Gastrocnemius medialis (tissue), 4 donors: ENCODE data around the gene NUP205.

ENCODE experiments used
- CTCF ChIP-seq, 5 experiments: fragments of 450-650 bp in 3 of 5; fragments of 200-600 bp in 2 of 5; sonication (generic) in 2 of 5; IDR thresholded peaks in 4 of 5; conservative IDR thresholded peaks in 1 of 5; 1 replicate in 4 of 5; 2 replicates in 1 of 5; pipeline ENCODE4 v1.5.1; 2016 to 2019; ENCODE audit warnings: antibody characterized with exemption in 5 of 5, mild to moderate bottlenecking in 3 of 5, moderate library complexity in 3 of 5
- POLR2A ChIP-seq, 2 donors: fragments of 450-650 bp; IDR thresholded peaks; one replicate each; pipeline ENCODE4 v1.6.1; 2017; ENCODE audit warnings: antibody characterized with exemption in 2 of 2, mild to moderate bottlenecking in 2 of 2, moderate library complexity in 2 of 2

GRCh38 chr7:135519233-135519688 lies 38.5 kb upstream of the NUP205 start:
- no peak for TF ChIP-seq CTCF (IDR thresholded peaks at IDR 0.05 in 4 of 5, conservative IDR thresholded peaks at IDR 0.05 in 1 of 5)
- no peak for TF ChIP-seq POLR2A (IDR thresholded peaks at IDR 0.05)
